K562 (cell line): ENCODE data around the gene VPS13D. TPM values are rescaled to one million over a fixed set of nuclear protein-coding genes. Genes with fewer than 3 reads are reported as not detected.

Experiments
- ARID1B ChIP-seq: fragments of 450-650 bp; IDR thresholded peaks from 2 replicates; pipeline ENCODE4 v1.6.1; 2016; ENCODE audit warnings: antibody characterized with exemption, mild to moderate bottlenecking, inconsistent platforms
- CREBBP ChIP-seq: IDR thresholded peaks from one replicate; pipeline ENCODE4 v1.6.1; 2012; ENCODE audit warnings: low read depth, mild to moderate bottlenecking, control low read depth, inconsistent platforms, low read length
- DACH1 ChIP-seq: fragments of 450-650 bp; IDR thresholded peaks from 2 replicates; pipeline ENCODE4 v1.6.1; 2018; ENCODE audit not compliant: partially characterized antibody
- ETV1 ChIP-seq: fragments of 450-650 bp; conservative IDR thresholded peaks from 2 replicates; pipeline ENCODE4 v1.6.1; 2016; ENCODE audit warnings: missing genetic modification characterization, control low read depth, low read depth, missing compliant biosample characterization
- HDAC1 ChIP-seq, 2 experiments: fragments of 450-650 bp; IDR thresholded peaks; 2 replicates each; pipeline ENCODE4 v1.6.1; 2016 to 2017; ENCODE audit warnings: inconsistent platforms in 1 of 2, mild to moderate bottlenecking in 1 of 2, moderate library complexity in 1 of 2
- JUNB ChIP-seq: fragments of 450-650 bp; formaldehyde crosslinking; conservative IDR thresholded peaks from 2 replicates; pipeline ENCODE4 v1.4.0; 2020; ENCODE audit warnings: mild to moderate bottlenecking
- MEF2D ChIP-seq: conservative IDR thresholded peaks from 2 replicates; pipeline ENCODE4 v1.6.1; 2016; ENCODE audit warnings: low read depth, missing genetic modification characterization, missing compliant biosample characterization
- NR3C1 ChIP-seq: sonication (generic); formaldehyde crosslinking; IDR thresholded peaks from 2 replicates; pipeline ENCODE4 v1.8.1; 2022; ENCODE audit warnings: missing genetic modification reagents
- PHF20 ChIP-seq: fragments of 450-650 bp; IDR thresholded peaks from 2 replicates; pipeline ENCODE4 v1.6.1; 2018; ENCODE audit not compliant: partially characterized antibody
- RBBP5 ChIP-seq: fragments of 200-600 bp; sonication (generic); IDR thresholded peaks from 2 replicates; pipeline ENCODE4 v1.6.1; 2012; ENCODE audit warnings: borderline replicate concordance, mild to moderate bottlenecking, low read length, control low read depth, inconsistent platforms; ENCODE audit not compliant: insufficient read depth, poor library complexity, severe bottlenecking
- RFX1 ChIP-seq: fragments of 450-650 bp; IDR thresholded peaks from 2 replicates; pipeline ENCODE4 v1.6.1; 2016; ENCODE audit warnings: mild to moderate bottlenecking, moderate library complexity
- SP2 ChIP-seq: IDR thresholded peaks from 2 replicates; pipeline ENCODE4 v1.6.1; 2011; ENCODE audit warnings: mild to moderate bottlenecking, low read depth, low read length, moderate library complexity; ENCODE audit not compliant: poor library complexity, severe bottlenecking; ENCODE audit errors: extremely low read depth
- SREBF1 ChIP-seq: fragments of 150-350 bp; IDR thresholded peaks from 2 replicates; pipeline ENCODE4 v1.6.1; 2014; ENCODE audit warnings: antibody characterized with exemption, low read depth, low read length, borderline replicate concordance
- STAG1 ChIP-seq: sonication (generic); formaldehyde crosslinking; IDR thresholded peaks from 2 replicates; pipeline ENCODE4 v1.5.0; 2020; ENCODE audit warnings: missing genetic modification reagents, borderline replicate concordance
- TAF7 ChIP-seq: fragments of 450-650 bp; IDR thresholded peaks from 2 replicates; pipeline ENCODE4 v1.6.1; 2016; ENCODE audit warnings: missing genetic modification characterization, missing compliant biosample characterization
- TCFL5 ChIP-seq: fragments of 250-450 bp; sonication (Bioruptor Pico); conservative IDR thresholded peaks from 2 replicates; pipeline ENCODE4 v1.6.1; 2021; ENCODE audit warnings: mild to moderate bottlenecking, moderate library complexity, matching md5 sums
- TSC22D4 ChIP-seq: fragments of 450-650 bp; IDR thresholded peaks from 2 replicates; pipeline ENCODE4 v1.6.1; 2016; ENCODE audit warnings: missing genetic modification characterization, missing biosample characterization, control low read depth
- ZFX ChIP-seq: sonication (generic); formaldehyde crosslinking; IDR thresholded peaks from 2 replicates; pipeline ENCODE4 v1.8.0; 2022; ENCODE audit warnings: mild to moderate bottlenecking, missing genetic modification reagents, moderate library complexity
- ZNF12 ChIP-seq: sonication (generic); formaldehyde crosslinking; IDR thresholded peaks from 2 replicates; pipeline ENCODE4 v1.4.0; 2020; ENCODE audit warnings: mild to moderate bottlenecking, missing genetic modification reagents
- ZNF668 ChIP-seq: fragments of 250-450 bp; sonication (Bioruptor Pico); IDR thresholded peaks from 2 replicates; pipeline ENCODE4 v1.8.0; 2022; ENCODE audit warnings: mild to moderate bottlenecking, inconsistent platforms
- ZNF699 ChIP-seq: fragments of 250-450 bp; sonication (Bioruptor Pico); IDR thresholded peaks from 2 replicates; pipeline ENCODE4 v1.8.0; 2021; ENCODE audit warnings: mild to moderate bottlenecking, moderate library complexity; ENCODE audit not compliant: insufficient replicate concordance
- ZZZ3 ChIP-seq: fragments of 450-650 bp; IDR thresholded peaks from 2 replicates; pipeline ENCODE4 v1.6.1; 2016; ENCODE audit warnings: antibody characterized with exemption, mild to moderate bottlenecking, moderate library complexity
- polyA plus RNA-seq, 8 experiments: library from polyadenylated mRNA; depleted of rRNA in 4 of 8; stranded (reverse) in 5 of 8; unstranded in 3 of 8; fragments of >200 nt; fragmentation: Nextera tagmentation in 2 of 8; fragmentation: Illumina TruSeq in 1 of 8; extraction: Ambion mirVana in 2 of 8; extraction: Trizol in 1 of 8; gene quantifications; 2 replicates each; pipeline versions ENCODE4 v1.2.1 to v1.2.3, GENCODE V29; 2011 to 2014; ENCODE audit warnings: inconsistent platforms in 1 of 8, missing spikeins in 1 of 8
- total RNA-seq, 7 experiments: library from RNA; depleted of rRNA in 6 of 7; stranded (reverse); fragments of >200 nt in 6 of 7; fragmentation: Illumina TruSeq in 2 of 7; extraction: Trizol in 2 of 7; gene quantifications; 2 replicates each; pipeline versions ENCODE4 v1.2.1 to v1.2.3, GENCODE V29; 2011 to 2021; ENCODE audit warnings: low replicate concordance in 1 of 7
- TF ChIP-seq, protein P1 (sequence below), 2 experiments: fragments of 450-650 bp; IDR thresholded peaks; 2 replicates each; pipeline ENCODE4 v1.6.1; 2018; ENCODE audit warnings: mild to moderate bottlenecking in 2 of 2, low read depth in 1 of 2; ENCODE audit not compliant: partially characterized antibody in 2 of 2
- TF ChIP-seq, protein P2 (sequence below): fragments of 200-800 bp; sonication (Bioruptor generic); IDR thresholded peaks from 2 replicates; pipeline ENCODE4 v1.6.1; 2017; ENCODE audit warnings: missing genetic modification characterization, missing compliant biosample characterization

The VPS13D gene
- total and polyA plus RNA-seq, 9 of the 15 experiments (the other 6 are each of a cell fraction or from before 2014, with no cell fraction given) = 6.1 to 51.5 (median 38.5) TPM

- TF ChIP-seq HDAC1 (IDR thresholded peaks at IDR 0.05) = peak in 1 of 2 experiments; percentile 31; a peak in 2 of 4 replicates
- no peak for TF ChIP-seq DACH1
- TF ChIP-seq TCFL5 (CRISPR knock-in tag) = no peak
- no peak for TF ChIP-seq ETV1 (tag)
- TF ChIP-seq ZNF12 = no peak
- no peak for TF ChIP-seq TAF7 (tag)
- peak; percentile 1 for TF ChIP-seq PHF20
- no peak for TF ChIP-seq RFX1
- TF ChIP-seq CREBBP = no peak
- no peak for TF ChIP-seq MEF2D (tag)
- TF ChIP-seq ZFX (CRISPR knock-in tag) = peak; percentile 89
- TF ChIP-seq, protein P1, sequence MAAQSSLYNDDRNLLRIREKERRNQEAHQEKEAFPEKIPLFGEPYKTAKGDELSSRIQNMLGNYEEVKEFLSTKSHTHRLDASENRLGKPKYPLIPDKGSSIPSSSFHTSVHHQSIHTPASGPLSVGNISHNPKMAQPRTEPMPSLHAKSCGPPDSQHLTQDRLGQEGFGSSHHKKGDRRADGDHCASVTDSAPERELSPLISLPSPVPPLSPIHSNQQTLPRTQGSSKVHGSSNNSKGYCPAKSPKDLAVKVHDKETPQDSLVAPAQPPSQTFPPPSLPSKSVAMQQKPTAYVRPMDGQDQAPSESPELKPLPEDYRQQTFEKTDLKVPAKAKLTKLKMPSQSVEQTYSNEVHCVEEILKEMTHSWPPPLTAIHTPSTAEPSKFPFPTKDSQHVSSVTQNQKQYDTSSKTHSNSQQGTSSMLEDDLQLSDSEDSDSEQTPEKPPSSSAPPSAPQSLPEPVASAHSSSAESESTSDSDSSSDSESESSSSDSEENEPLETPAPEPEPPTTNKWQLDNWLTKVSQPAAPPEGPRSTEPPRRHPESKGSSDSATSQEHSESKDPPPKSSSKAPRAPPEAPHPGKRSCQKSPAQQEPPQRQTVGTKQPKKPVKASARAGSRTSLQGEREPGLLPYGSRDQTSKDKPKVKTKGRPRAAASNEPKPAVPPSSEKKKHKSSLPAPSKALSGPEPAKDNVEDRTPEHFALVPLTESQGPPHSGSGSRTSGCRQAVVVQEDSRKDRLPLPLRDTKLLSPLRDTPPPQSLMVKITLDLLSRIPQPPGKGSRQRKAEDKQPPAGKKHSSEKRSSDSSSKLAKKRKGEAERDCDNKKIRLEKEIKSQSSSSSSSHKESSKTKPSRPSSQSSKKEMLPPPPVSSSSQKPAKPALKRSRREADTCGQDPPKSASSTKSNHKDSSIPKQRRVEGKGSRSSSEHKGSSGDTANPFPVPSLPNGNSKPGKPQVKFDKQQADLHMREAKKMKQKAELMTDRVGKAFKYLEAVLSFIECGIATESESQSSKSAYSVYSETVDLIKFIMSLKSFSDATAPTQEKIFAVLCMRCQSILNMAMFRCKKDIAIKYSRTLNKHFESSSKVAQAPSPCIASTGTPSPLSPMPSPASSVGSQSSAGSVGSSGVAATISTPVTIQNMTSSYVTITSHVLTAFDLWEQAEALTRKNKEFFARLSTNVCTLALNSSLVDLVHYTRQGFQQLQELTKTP (IDR thresholded peaks at IDR 0.05; ENCODE audit: low read depth in 1 of 2, partially characterized antibody in 2 of 2) = no peak
- TF ChIP-seq ZNF699 (CRISPR knock-in tag) = no peak
- TF ChIP-seq ARID1B = peak; percentile 50
- no peak for TF ChIP-seq SP2
- TF ChIP-seq NR3C1 = no peak
- TF ChIP-seq TSC22D4 (tag) = no peak
- no peak for TF ChIP-seq SREBF1
- no peak; the same call in 1 of the 2 replicates for TF ChIP-seq ZNF668
- TF ChIP-seq JUNB = no peak
- TF ChIP-seq ZZZ3 = no peak
- no peak for TF ChIP-seq RBBP5
- TF ChIP-seq, protein P2, sequence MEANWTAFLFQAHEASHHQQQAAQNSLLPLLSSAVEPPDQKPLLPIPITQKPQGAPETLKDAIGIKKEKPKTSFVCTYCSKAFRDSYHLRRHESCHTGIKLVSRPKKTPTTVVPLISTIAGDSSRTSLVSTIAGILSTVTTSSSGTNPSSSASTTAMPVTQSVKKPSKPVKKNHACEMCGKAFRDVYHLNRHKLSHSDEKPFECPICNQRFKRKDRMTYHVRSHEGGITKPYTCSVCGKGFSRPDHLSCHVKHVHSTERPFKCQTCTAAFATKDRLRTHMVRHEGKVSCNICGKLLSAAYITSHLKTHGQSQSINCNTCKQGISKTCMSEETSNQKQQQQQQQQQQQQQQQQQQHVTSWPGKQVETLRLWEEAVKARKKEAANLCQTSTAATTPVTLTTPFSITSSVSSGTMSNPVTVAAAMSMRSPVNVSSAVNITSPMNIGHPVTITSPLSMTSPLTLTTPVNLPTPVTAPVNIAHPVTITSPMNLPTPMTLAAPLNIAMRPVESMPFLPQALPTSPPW (CRISPR knock-in tag) = peak; percentile 54
- TF ChIP-seq STAG1 (CRISPR knock-in tag) = no peak; the same call in 1 of the 2 replicates
These were observed 311.7 kb downstream of the VPS13D start (continued) for GRCh38 chr1:12541274-12542137.
